ENCODE measurements around the gene SIGLEC9. TPM values are rescaled to one million over a fixed set of nuclear protein-coding genes. Genes with fewer than 3 reads are reported as not detected.

SIGLEC9 gene
- total RNA-seq = not detected in 2 replicates

GRCh38 chr19:51124729-51125128 lies at the start of gene SIGLEC9:
TSS of gene SIGLEC9 (plus strand) at chr19:51124906. CDS start at chr19:51124975, 69 bp downstream.

GRCh38 chr19:51082611-51083010 lies 42.1 kb upstream of the SIGLEC9 start, which contains the start of gene KLK14:
TSS of gene KLK14 (minus strand) at chr19:51082887. CDS start at chr19:51082614, 273 bp downstream.

GRCh38 chr19:51108066-51108804 lies 16.5 kb upstream of the SIGLEC9 start, which contains the start of gene CTU1:
TSS of gene CTU1 (minus strand) at chr19:51108409. CDS start at chr19:51104569, 3,840 bp downstream.

GRCh38 chr19:51142119-51142518 lies 17.4 kb downstream of the SIGLEC9 start, which contains the start of gene SIGLEC7:
TSS of gene SIGLEC7 (plus strand) at chr19:51142301. CDS start at chr19:51142370, 69 bp downstream.

Other genes starting within 250 kb of the SIGLEC9 start
- not detected in 2 replicates for gene KLK4, start 213.5 kb upstream of the SIGLEC9 start, total RNA-seq
- 97.7 and 185 TPM in 2 replicates for gene KLK5, start 171.9 kb upstream of the SIGLEC9 start, total RNA-seq
- gene KLK6, start 155.3 kb upstream of the SIGLEC9 start, total RNA-seq = 0.11 and 1.6 TPM in 2 replicates
- 2.9 and 3.5 TPM in 2 replicates for gene KLK7, start 141.0 kb upstream of the SIGLEC9 start, total RNA-seq
- gene KLK8, start 123.3 kb upstream of the SIGLEC9 start, total RNA-seq = 53.8 and 72.6 TPM in 2 replicates
- 10.3 and 11.7 TPM in 2 replicates for gene KLK10, start 105.2 kb upstream of the SIGLEC9 start, total RNA-seq
- 1.0 and 1.7 TPM in 2 replicates for gene KLK11, start 98.3 kb upstream of the SIGLEC9 start, total RNA-seq
- gene KLK12, start 89.9 kb upstream of the SIGLEC9 start, total RNA-seq = 0.23 TPM in 1 of 2 replicates, not detected in the other
- 0.94 TPM in 1 of 2 replicates, not detected in the other for gene KLK13, start 59.8 kb upstream of the SIGLEC9 start, total RNA-seq
- 0.23 TPM in 1 of 2 replicates, not detected in the other for gene KLK14, start 42.0 kb upstream of the SIGLEC9 start, total RNA-seq
- gene CTU1, start 16.5 kb upstream of the SIGLEC9 start, total RNA-seq = 23.4 and 24.4 TPM in 2 replicates
- not detected in 2 replicates for gene SIGLEC7, start 17.4 kb downstream of the SIGLEC9 start, total RNA-seq
- not detected in 2 replicates for gene CD33, start 100.2 kb downstream of the SIGLEC9 start, total RNA-seq
- not detected in 2 replicates for gene SIGLECL1, start 126.2 kb downstream of the SIGLEC9 start, total RNA-seq
- not detected in 2 replicates for gene IGLON5, start 186.7 kb downstream of the SIGLEC9 start, total RNA-seq
- gene VSIG10L, start 217.2 kb downstream of the SIGLEC9 start, total RNA-seq = 0.08 and 0.62 TPM in 2 replicates
- 81.5 and 103 TPM in 2 replicates for gene ETFB, start 241.5 kb downstream of the SIGLEC9 start, total RNA-seq
- gene CLDND2, start 244.1 kb downstream of the SIGLEC9 start, total RNA-seq = not detected in 2 replicates
- gene NKG7, start 247.7 kb downstream of the SIGLEC9 start, total RNA-seq = not detected in 2 replicates